Endothelial cell of umbilical vein (primary cell): ENCODE results near the gene SHISA9.

ENCODE experiments used
- JUN ChIP-seq: IDR thresholded peaks from 2 replicates; pipeline ENCODE4 v1.6.1; 2011; ENCODE audit warnings: borderline replicate concordance, low read depth; ENCODE audit not compliant: insufficient read length, insufficient read depth
- MYC ChIP-seq: IDR thresholded peaks from one replicate; pipeline ENCODE4 v1.6.1; 2011; ENCODE audit warnings: mild to moderate bottlenecking, low read depth, low read length
- TF ChIP-seq, protein P1 (sequence below): IDR thresholded peaks from 2 replicates; pipeline ENCODE4 v1.6.1; 2011; ENCODE audit not compliant: insufficient read depth, insufficient read length
- TF ChIP-seq, protein P2 (sequence below), 2 donors: IDR thresholded peaks; 1 replicate in 1 of 2; 2 replicates in 1 of 2; pipeline ENCODE4 v1.5.1; 2011; ENCODE audit warnings: low read length in 2 of 2, mild to moderate bottlenecking in 2 of 2, moderate library complexity in 2 of 2, control low read depth in 1 of 2, inconsistent platforms in 1 of 2, low read depth in 1 of 2; ENCODE audit not compliant: insufficient read depth in 1 of 2; ENCODE audit errors: extremely low read depth in 1 of 2

DNA sequence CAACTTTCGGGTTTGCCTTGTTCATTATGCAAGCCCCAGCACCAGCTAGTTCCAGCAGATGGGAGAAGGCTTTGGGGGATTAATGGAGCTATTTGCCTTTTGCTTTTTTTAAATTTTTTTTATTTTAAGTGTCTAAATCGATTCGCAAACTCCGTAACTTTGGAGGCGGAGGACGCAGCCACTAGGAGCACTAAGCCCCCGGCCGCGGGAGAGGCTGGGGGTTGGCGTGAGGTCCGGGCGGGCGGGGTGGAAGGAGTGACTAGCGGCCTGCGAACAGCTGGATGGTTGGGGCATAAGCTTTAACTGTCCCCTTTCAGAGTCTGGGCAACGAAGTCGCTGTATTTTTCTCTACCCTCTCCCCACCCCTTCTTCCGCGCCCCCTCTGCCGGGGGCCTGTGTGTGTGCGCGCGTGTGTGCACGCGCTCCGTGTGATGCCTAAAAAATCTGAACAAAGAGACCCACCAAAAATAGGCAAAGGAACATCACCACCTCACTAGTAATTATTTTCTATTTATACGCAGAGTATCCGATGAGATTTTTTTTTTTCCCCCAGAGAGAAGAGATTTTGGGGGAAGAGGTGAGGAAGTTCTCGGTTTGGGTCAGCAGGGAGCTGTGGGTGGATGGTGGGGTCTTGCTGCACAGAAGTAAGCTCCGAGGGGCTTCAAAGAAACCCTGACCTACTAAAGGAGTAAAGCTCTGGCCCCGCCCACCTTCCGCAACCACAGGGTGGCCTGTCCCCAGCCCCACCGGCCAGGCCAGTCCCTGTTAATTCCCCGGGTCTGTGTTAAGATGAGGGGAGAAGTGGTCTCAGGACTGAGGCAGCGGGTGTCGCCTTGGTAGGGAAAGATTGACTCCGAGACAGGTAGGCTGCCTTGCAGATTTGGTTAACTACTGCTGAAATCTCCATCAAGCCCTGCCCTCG lies 2.3 kb downstream of the SHISA9 start:
- no peak for TF ChIP-seq JUN
- TF ChIP-seq, protein P1, sequence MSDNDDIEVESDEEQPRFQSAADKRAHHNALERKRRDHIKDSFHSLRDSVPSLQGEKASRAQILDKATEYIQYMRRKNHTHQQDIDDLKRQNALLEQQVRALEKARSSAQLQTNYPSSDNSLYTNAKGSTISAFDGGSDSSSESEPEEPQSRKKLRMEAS = no peak
- TF ChIP-seq, protein P2, sequence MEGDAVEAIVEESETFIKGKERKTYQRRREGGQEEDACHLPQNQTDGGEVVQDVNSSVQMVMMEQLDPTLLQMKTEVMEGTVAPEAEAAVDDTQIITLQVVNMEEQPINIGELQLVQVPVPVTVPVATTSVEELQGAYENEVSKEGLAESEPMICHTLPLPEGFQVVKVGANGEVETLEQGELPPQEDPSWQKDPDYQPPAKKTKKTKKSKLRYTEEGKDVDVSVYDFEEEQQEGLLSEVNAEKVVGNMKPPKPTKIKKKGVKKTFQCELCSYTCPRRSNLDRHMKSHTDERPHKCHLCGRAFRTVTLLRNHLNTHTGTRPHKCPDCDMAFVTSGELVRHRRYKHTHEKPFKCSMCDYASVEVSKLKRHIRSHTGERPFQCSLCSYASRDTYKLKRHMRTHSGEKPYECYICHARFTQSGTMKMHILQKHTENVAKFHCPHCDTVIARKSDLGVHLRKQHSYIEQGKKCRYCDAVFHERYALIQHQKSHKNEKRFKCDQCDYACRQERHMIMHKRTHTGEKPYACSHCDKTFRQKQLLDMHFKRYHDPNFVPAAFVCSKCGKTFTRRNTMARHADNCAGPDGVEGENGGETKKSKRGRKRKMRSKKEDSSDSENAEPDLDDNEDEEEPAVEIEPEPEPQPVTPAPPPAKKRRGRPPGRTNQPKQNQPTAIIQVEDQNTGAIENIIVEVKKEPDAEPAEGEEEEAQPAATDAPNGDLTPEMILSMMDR (IDR thresholded peaks at IDR 0.05; ENCODE audit: extremely low read depth in 1 of 2, insufficient read depth in 1 of 2, low read depth in 1 of 2, low read length in 2 of 2) = no peak
- TF ChIP-seq MYC = no peak
